SU-DHL-6 (cell line): Measurements from ENCODE around the gene DHRS7B.

ENCODE experiments used
- H2AFZ ChIP-seq: fragments of 200-600 bp; sonication (generic); 2 replicates; pipeline ENCODE4 v1.6.1; 2014; ENCODE audit warnings: low read depth, mild to moderate bottlenecking, moderate library complexity, mixed read lengths, antibody characterized with exemption, low read length; ENCODE audit not compliant: severe bottlenecking
- H3F3A ChIP-seq: fragments of 200-600 bp; shearing (Covaris generic); 2 replicates; pipeline ENCODE4 v1.6.0; 2016; ENCODE audit warnings: antibody characterized with exemption, mild to moderate bottlenecking; ENCODE audit not compliant: insufficient read depth
- H3K27ac ChIP-seq: fragments of 200-600 bp; sonication (generic); 2 replicates; pipeline ENCODE4 v1.5.1; 2016; ENCODE audit warnings: low read depth, mild to moderate bottlenecking, low read length, moderate library complexity, mixed read lengths
- H3K27me3 ChIP-seq: fragments of 200-600 bp; sonication (generic), shearing (Covaris generic); 2 replicates; pipeline ENCODE4 v1.6.0; 2014; ENCODE audit warnings: mild to moderate bottlenecking, low read length
- H3K36me3 ChIP-seq: fragments of 200-600 bp; sonication (generic); 2 replicates; pipeline ENCODE4 v1.6.1; 2014; ENCODE audit warnings: mild to moderate bottlenecking, low read length, mixed read lengths
- H3K4me2 ChIP-seq: fragments of 300-600, 200-600 bp; shearing (Covaris generic), sonication (generic); 2 replicates; pipeline ENCODE4 v1.6.0; 2014; ENCODE audit warnings: low read length, low read depth, mild to moderate bottlenecking; ENCODE audit not compliant: poor library complexity, severe bottlenecking
- H3K4me3 ChIP-seq: fragments of 200-600 bp; sonication (generic); 2 replicates; pipeline ENCODE4 v1.5.1; 2014; ENCODE audit warnings: antibody characterized with exemption, low read length, mild to moderate bottlenecking, mixed read lengths; ENCODE audit not compliant: insufficient read depth, poor library complexity, severe bottlenecking
- H3K79me2 ChIP-seq: fragments of 200-600 bp; sonication (generic); 2 replicates; pipeline ENCODE4 v1.6.1; 2014; ENCODE audit warnings: mild to moderate bottlenecking, low read length, moderate library complexity; ENCODE audit not compliant: insufficient read depth
- H3K9ac ChIP-seq: fragments of 200-600 bp; sonication (generic); 2 replicates; pipeline ENCODE4 v1.7.0; 2014; ENCODE audit warnings: mild to moderate bottlenecking, low read length
- H3K9me2 ChIP-seq: fragments of 200-600 bp; sonication (generic); replicated peaks from 2 replicates; pipeline ENCODE4 v1.6.1; 2014; ENCODE audit warnings: low read length; ENCODE audit not compliant: insufficient read depth
- H3K9me3 ChIP-seq: fragments of 200-600 bp; sonication (generic); 2 replicates; pipeline ENCODE4 v1.6.1; 2014; ENCODE audit warnings: low read length, mixed read lengths; ENCODE audit not compliant: insufficient read depth
- H4K20me1 ChIP-seq: fragments of 200-600 bp; sonication (generic); 2 replicates; pipeline ENCODE4 v1.6.1; 2014; ENCODE audit warnings: low read depth, mild to moderate bottlenecking, antibody characterized with exemption, low read length, moderate library complexity, mixed read lengths
- EZH2phosphoT487 ChIP-seq: fragments of 200-600 bp; sonication (generic), shearing (Covaris generic); conservative IDR thresholded peaks from 2 replicates; pipeline ENCODE4 v1.6.1; 2018; ENCODE audit warnings: mild to moderate bottlenecking, antibody characterized with exemption, low read length, moderate library complexity, mixed read lengths
- TF ChIP-seq, protein P1 (sequence below): fragments of 200-600 bp; sonication (generic); IDR thresholded peaks from one replicate; pipeline ENCODE4 v1.5.1; 2017; ENCODE audit warnings: antibody characterized with exemption, mild to moderate bottlenecking, low read length, moderate library complexity; ENCODE audit not compliant: insufficient read depth, poor library complexity, severe bottlenecking

Gene DHRS7B

DNA sequence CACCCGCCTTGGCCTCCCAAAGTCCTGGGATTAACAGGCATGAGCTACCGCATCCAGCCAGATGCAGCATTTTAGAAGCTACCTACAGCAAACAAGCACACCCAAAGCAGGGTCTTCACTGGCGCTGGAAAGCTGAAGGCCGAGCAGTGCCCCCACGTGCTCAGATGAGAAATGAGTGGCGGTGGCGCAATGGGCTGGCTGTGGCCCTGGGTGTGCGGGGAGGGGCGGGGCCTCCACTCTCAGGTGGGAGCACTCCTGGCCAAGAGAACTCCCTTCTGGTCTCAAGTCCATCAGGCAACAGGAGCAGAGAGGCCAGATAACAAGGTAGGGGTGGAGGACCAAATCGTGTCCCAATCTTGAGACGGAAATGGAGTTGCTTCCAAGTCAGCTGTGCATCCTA lies 75.1 kb downstream of the DHRS7B start:
- H3K4me2 ChIP-seq: no peak overlapping the region
- H3K27ac ChIP-seq: no peak overlapping the region
- H3K9ac ChIP-seq: no peak overlapping the region
- no peak overlapping the region for H2AFZ ChIP-seq
- no peaks in the 10 kb centered on the region for H3F3A ChIP-seq
- H3K4me3 ChIP-seq: no peak overlapping the region
- H4K20me1 ChIP-seq: peaks cover 7% of the 10 kb centered on the region; the same call in 1 of the 2 replicates
- no peaks in the 10 kb centered on the region for H3K36me3 ChIP-seq
- peaks cover 75% of the 10 kb centered on the region for H3K79me2 ChIP-seq
- no peaks in the 10 kb centered on the region for H3K9me2 ChIP-seq
- no peaks in the 10 kb centered on the region for H3K27me3 ChIP-seq
- TF ChIP-seq, protein P1, sequence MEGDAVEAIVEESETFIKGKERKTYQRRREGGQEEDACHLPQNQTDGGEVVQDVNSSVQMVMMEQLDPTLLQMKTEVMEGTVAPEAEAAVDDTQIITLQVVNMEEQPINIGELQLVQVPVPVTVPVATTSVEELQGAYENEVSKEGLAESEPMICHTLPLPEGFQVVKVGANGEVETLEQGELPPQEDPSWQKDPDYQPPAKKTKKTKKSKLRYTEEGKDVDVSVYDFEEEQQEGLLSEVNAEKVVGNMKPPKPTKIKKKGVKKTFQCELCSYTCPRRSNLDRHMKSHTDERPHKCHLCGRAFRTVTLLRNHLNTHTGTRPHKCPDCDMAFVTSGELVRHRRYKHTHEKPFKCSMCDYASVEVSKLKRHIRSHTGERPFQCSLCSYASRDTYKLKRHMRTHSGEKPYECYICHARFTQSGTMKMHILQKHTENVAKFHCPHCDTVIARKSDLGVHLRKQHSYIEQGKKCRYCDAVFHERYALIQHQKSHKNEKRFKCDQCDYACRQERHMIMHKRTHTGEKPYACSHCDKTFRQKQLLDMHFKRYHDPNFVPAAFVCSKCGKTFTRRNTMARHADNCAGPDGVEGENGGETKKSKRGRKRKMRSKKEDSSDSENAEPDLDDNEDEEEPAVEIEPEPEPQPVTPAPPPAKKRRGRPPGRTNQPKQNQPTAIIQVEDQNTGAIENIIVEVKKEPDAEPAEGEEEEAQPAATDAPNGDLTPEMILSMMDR: no peak
- no peak for TF ChIP-seq EZH2phosphoT487
- no peaks in the 10 kb centered on the region for H3K9me3 ChIP-seq

DNA sequence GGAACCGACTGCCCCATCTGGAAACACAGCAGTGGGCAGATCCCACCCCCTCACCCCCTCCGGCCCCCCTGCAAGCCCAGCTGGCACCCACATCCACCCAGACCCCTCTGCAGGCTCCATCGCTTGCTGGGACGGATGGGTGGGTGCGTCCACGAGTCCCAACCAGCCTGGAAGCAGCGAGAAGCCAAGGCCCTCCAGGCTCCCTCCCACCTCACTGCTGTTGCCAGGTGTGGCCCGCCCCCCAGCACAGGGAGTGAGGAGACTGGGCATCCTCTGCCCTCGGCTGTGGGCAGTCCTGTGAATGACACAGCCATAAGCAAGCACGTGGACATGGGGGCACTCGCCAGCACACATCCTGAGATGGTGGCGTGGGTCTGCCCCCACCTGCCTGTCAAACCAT lies 75.7 kb downstream of the DHRS7B start:
- H3K27ac ChIP-seq: no peak overlapping the region
- no peak overlapping the region for H3K4me3 ChIP-seq
- no peaks in the 10 kb centered on the region for H3K27me3 ChIP-seq
- no peaks in the 10 kb centered on the region for H3K9me2 ChIP-seq
- H4K20me1 ChIP-seq: peaks cover 7% of the 10 kb centered on the region; the same call in 1 of the 2 replicates
- no peak for TF ChIP-seq EZH2phosphoT487
- TF ChIP-seq, protein P1: no peak
- peaks cover 81% of the 10 kb centered on the region for H3K79me2 ChIP-seq
- H3K9ac ChIP-seq: no peak overlapping the region
- H2AFZ ChIP-seq: no peak overlapping the region
- no peaks in the 10 kb centered on the region for H3K9me3 ChIP-seq
- H3K36me3 ChIP-seq: no peaks in the 10 kb centered on the region
- no peak overlapping the region for H3K4me2 ChIP-seq
- H3F3A ChIP-seq: no peaks in the 10 kb centered on the region

DNA sequence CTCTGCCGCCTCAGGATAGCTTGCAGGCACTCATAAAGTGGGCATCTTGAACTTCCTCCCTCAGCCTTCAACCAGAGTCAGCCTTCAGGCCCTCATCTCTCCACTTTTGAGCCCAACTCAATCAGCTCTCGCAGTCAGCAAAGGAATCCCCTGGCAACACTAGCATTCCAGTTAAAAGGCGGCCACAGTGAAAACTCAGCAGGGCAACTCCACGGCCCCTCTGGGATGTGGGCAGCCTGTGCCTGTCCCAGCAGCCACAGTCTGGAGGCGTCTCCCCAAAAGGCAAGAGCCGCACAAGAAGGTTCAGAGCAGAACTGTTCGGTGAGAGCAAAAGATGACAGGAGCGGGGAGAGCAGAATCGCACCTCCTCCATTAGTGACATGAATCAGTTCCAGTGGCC lies 78.2 kb downstream of the DHRS7B start:
- Histone ChIP-seq H3F3A (no peaks in the 10 kb centered on the region), H2AFZ (no peak overlapping the region), H4K20me1 (peaks cover 7% of the 10 kb centered on the region; the same call in 1 of the 2 replicates), H3K9ac (no peak overlapping the region), H3K27ac (no peak overlapping the region), H3K9me2 (no peaks in the 10 kb centered on the region), H3K4me2 (no peak overlapping the region), H3K79me2 (peaks cover 96% of the 10 kb centered on the region), H3K27me3 (no peaks in the 10 kb centered on the region), H3K36me3 (no peaks in the 10 kb centered on the region), H3K9me3 (no peaks in the 10 kb centered on the region), H3K4me3 (no peak overlapping the region)
- TF ChIP-seq, protein P1: no peak
- TF ChIP-seq EZH2phosphoT487: no peak

DNA sequence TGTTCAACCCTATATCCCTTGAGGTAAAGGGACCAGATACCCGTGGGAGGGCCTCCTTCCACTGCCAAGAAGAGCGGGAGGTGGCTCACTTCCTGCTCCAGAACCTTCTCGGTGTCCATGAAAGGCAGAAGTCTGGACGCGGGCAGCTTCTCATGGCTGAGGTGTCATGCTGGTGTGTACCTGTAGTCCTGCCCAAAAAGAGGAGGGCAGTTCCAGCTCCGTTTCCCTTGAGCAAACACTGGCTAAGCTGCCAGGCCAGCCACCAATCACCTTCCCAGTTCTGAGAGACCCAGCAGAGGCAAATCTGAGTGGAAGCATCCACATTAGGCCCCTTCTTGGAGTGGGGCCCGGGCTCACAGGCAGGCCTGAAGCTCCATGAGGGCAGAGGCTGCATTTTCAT lies 81.6 kb downstream of the DHRS7B start:
- Histone ChIP-seq H3K79me2 (peaks cover 96% of the 10 kb centered on the region), H3K36me3 (no peaks in the 10 kb centered on the region), H3K27me3 (no peaks in the 10 kb centered on the region), H4K20me1 (peaks cover 21% of the 10 kb centered on the region), H3K27ac (no peak overlapping the region), H3F3A (no peaks in the 10 kb centered on the region), H3K4me2 (no peak overlapping the region), H3K9me3 (no peaks in the 10 kb centered on the region), H3K9me2 (no peaks in the 10 kb centered on the region), H3K4me3 (no peak overlapping the region), H2AFZ (no peak overlapping the region), H3K9ac (no peak overlapping the region)
- TF ChIP-seq, protein P1: no peak
- no peak for TF ChIP-seq EZH2phosphoT487
